ENCODE results near the gene TPMT.

GRCh38 chr6:18151801-18152200, 3.1 kb downstream of the TPMT start:
- no peak for TF ChIP-seq CTCF (IDR thresholded peaks at IDR 0.05 in 4 of 5, conservative IDR thresholded peaks at IDR 0.05 in 1 of 5)
- no peak for TF ChIP-seq POLR2A (IDR thresholded peaks at IDR 0.05)
